WTC11 (cell line): ENCODE data around the gene GTF3C1. TPM values are rescaled to one million over a fixed set of nuclear protein-coding genes. Genes with fewer than 3 reads are reported as not detected.

Experiments
- ATAC-seq: fragments of 200-7000 bp; cut with Tn5 transposase; 2 replicates; pipeline ENCODE4 v1.10.0; 2021; ENCODE audit warnings: mild to moderate bottlenecking, moderate library complexity
- CTCF ChIA-PET: fragments of 300-600 bp; sonication (Branson Sonifier 250); formaldehyde crosslinking; loops from one replicate; lab custom pipeline; 2021; ENCODE audit warnings: antibody characterized with exemption; lab: Charles Lee
- POLR2A ChIA-PET: fragments of 350-600 bp; sonication (Branson Sonifier 250); formaldehyde crosslinking; loops from one replicate; lab custom pipeline; 2021; ENCODE audit warnings: antibody characterized with exemption; lab: Charles Lee
- DNase-seq: peaks from one replicate; pipeline ENCODE4 v3.0.0; 2021; ENCODE audit warnings: low spot score
- H3K27ac Mint-ChIP-seq: 2 replicates; pipeline ENCODE4 v1.8.0; 2021; ENCODE audit warnings: mixed read lengths
- H3K27me3 Mint-ChIP-seq: 2 replicates; pipeline ENCODE4 v1.8.0; 2021; ENCODE audit warnings: low read depth, mild to moderate bottlenecking, moderate library complexity, mixed read lengths
- H3K36me3 Mint-ChIP-seq: 2 replicates; pipeline ENCODE4 v1.8.0; 2021; ENCODE audit warnings: mixed read lengths
- H3K4me1 Mint-ChIP-seq: 2 replicates; pipeline ENCODE4 v1.8.0; 2022; ENCODE audit warnings: mixed read lengths
- H3K4me3 Mint-ChIP-seq: 2 replicates; pipeline ENCODE4 v1.8.0; 2021; ENCODE audit warnings: mild to moderate bottlenecking, moderate library complexity, mixed read lengths
- H3K9me3 Mint-ChIP-seq: 2 replicates; pipeline ENCODE4 v1.8.0; 2021; ENCODE audit warnings: mixed read lengths
- CBFB ChIP-seq: sonication (generic); formaldehyde crosslinking; IDR thresholded peaks from 2 replicates; pipeline ENCODE4 v1.8.1; 2022; ENCODE audit warnings: mild to moderate bottlenecking, low read depth, missing genetic modification reagents
- CREB1 ChIP-seq: sonication (generic); formaldehyde crosslinking; IDR thresholded peaks from 2 replicates; pipeline ENCODE4 v1.8.0; 2023; ENCODE audit warnings: mild to moderate bottlenecking, missing genetic modification reagents
- EMX1 ChIP-seq: fragments of 250-450 bp; sonication (Bioruptor Pico); IDR thresholded peaks from 2 replicates; pipeline ENCODE4 v1.8.0; 2021; ENCODE audit warnings: mild to moderate bottlenecking
- FOXP1 ChIP-seq: sonication (generic); formaldehyde crosslinking; IDR thresholded peaks from 2 replicates; pipeline ENCODE4 v1.8.0; 2022; ENCODE audit warnings: missing genetic modification reagents, mild to moderate bottlenecking, moderate library complexity, borderline replicate concordance
- GABPB1 ChIP-seq: sonication (generic); formaldehyde crosslinking; IDR thresholded peaks from 2 replicates; pipeline ENCODE4 v1.8.1; 2023; ENCODE audit warnings: mild to moderate bottlenecking, missing genetic modification reagents
- GTF2I ChIP-seq: fragments of 250-450 bp; sonication (Bioruptor Pico); conservative IDR thresholded peaks from 2 replicates; pipeline ENCODE4 v1.4.0; 2021; ENCODE audit warnings: mild to moderate bottlenecking
- MYBL2 ChIP-seq: sonication (generic); formaldehyde crosslinking; IDR thresholded peaks from 2 replicates; pipeline ENCODE4 v1.8.1; 2023; ENCODE audit warnings: mild to moderate bottlenecking, moderate library complexity, missing genetic modification reagents
- OVOL2 ChIP-seq: fragments of 250-450 bp; sonication (Bioruptor Pico); IDR thresholded peaks from 2 replicates; pipeline ENCODE4 v1.9.0; 2021; ENCODE audit warnings: mild to moderate bottlenecking, borderline replicate concordance
- SMAD3 ChIP-seq: sonication (generic); formaldehyde crosslinking; IDR thresholded peaks from 2 replicates; pipeline ENCODE4 v1.8.0; 2022; ENCODE audit warnings: missing genetic modification reagents, mild to moderate bottlenecking, borderline replicate concordance
- SMAD4 ChIP-seq: sonication (generic); formaldehyde crosslinking; IDR thresholded peaks from 2 replicates; pipeline ENCODE4 v1.8.0; 2022; ENCODE audit warnings: mild to moderate bottlenecking, missing genetic modification reagents
- SOX15 ChIP-seq: fragments of 250-450 bp; sonication (Bioruptor Pico); IDR thresholded peaks from 2 replicates; pipeline ENCODE4 v1.9.0; 2021; ENCODE audit warnings: mild to moderate bottlenecking
- ZNF121 ChIP-seq: sonication (generic); formaldehyde crosslinking; IDR thresholded peaks from 2 replicates; pipeline ENCODE4 v1.8.0; 2023; ENCODE audit warnings: missing genetic modification reagents
- ZNF232 ChIP-seq: sonication (generic); formaldehyde crosslinking; IDR thresholded peaks from 2 replicates; pipeline ENCODE4 v1.8.0; 2022; ENCODE audit warnings: mild to moderate bottlenecking, missing genetic modification reagents
- ZNF416 ChIP-seq: fragments of 250-450 bp; sonication (Bioruptor Pico); IDR thresholded peaks from 2 replicates; pipeline ENCODE4 v1.9.0; 2021; ENCODE audit warnings: mild to moderate bottlenecking, inconsistent platforms
- ZNF423 ChIP-seq: fragments of 250-450 bp; sonication (Bioruptor Pico); IDR thresholded peaks from 2 replicates; pipeline ENCODE4 v2.1.2; 2022; ENCODE audit warnings: mild to moderate bottlenecking, moderate library complexity
- total RNA-seq: library from RNA; stranded (reverse); gene quantifications from 3 replicates; pipeline ENCODE4 v1.2.3, GENCODE V29; 2021
- TF ChIP-seq, protein P1 (sequence below): fragments of 250-450 bp; sonication (Bioruptor Pico); IDR thresholded peaks from 2 replicates; pipeline ENCODE4 v1.8.0; 2021; ENCODE audit warnings: mild to moderate bottlenecking
- TF ChIP-seq, protein P2 (sequence below): fragments of 250-450 bp; sonication (Bioruptor Pico); IDR thresholded peaks from 2 replicates; pipeline ENCODE4 v1.9.0; 2021; ENCODE audit warnings: mild to moderate bottlenecking
- TF ChIP-seq, protein P3 (sequence below): sonication (generic); formaldehyde crosslinking; IDR thresholded peaks from 2 replicates; pipeline ENCODE4 v1.8.0; 2022; ENCODE audit warnings: mild to moderate bottlenecking, missing genetic modification reagents
- TF ChIP-seq, protein P4 (sequence below): sonication (generic); formaldehyde crosslinking; IDR thresholded peaks from 2 replicates; pipeline ENCODE4 v1.8.1; 2023; ENCODE audit warnings: mild to moderate bottlenecking, moderate library complexity, missing genetic modification reagents
- TF ChIP-seq, protein P5 (sequence below): sonication (generic); formaldehyde crosslinking; IDR thresholded peaks from 2 replicates; pipeline ENCODE4 v1.8.1; 2022; ENCODE audit warnings: mild to moderate bottlenecking, moderate library complexity, missing genetic modification reagents
- TF ChIP-seq, protein P6 (sequence below): sonication (generic); formaldehyde crosslinking; IDR thresholded peaks from 2 replicates; pipeline ENCODE4 v1.8.1; 2023; ENCODE audit warnings: mild to moderate bottlenecking, missing genetic modification reagents
- TF ChIP-seq, protein P7 (sequence below): sonication (generic); formaldehyde crosslinking; IDR thresholded peaks from 2 replicates; pipeline ENCODE4 v1.8.0; 2022; ENCODE audit warnings: mild to moderate bottlenecking, missing genetic modification reagents
- TF ChIP-seq, protein P8 (sequence below): sonication (generic); formaldehyde crosslinking; IDR thresholded peaks from 2 replicates; pipeline ENCODE4 v1.8.1; 2022; ENCODE audit warnings: missing genetic modification reagents, borderline replicate concordance
- TF ChIP-seq, protein P9 (sequence below): sonication (generic); formaldehyde crosslinking; IDR thresholded peaks from 2 replicates; pipeline ENCODE4 v1.8.1; 2022; ENCODE audit warnings: low read depth, mild to moderate bottlenecking, moderate library complexity, missing genetic modification reagents, borderline replicate concordance

GTF3C1 gene
- total RNA-seq, 1 experiment from 2014 or later: 146 TPM

DNA sequence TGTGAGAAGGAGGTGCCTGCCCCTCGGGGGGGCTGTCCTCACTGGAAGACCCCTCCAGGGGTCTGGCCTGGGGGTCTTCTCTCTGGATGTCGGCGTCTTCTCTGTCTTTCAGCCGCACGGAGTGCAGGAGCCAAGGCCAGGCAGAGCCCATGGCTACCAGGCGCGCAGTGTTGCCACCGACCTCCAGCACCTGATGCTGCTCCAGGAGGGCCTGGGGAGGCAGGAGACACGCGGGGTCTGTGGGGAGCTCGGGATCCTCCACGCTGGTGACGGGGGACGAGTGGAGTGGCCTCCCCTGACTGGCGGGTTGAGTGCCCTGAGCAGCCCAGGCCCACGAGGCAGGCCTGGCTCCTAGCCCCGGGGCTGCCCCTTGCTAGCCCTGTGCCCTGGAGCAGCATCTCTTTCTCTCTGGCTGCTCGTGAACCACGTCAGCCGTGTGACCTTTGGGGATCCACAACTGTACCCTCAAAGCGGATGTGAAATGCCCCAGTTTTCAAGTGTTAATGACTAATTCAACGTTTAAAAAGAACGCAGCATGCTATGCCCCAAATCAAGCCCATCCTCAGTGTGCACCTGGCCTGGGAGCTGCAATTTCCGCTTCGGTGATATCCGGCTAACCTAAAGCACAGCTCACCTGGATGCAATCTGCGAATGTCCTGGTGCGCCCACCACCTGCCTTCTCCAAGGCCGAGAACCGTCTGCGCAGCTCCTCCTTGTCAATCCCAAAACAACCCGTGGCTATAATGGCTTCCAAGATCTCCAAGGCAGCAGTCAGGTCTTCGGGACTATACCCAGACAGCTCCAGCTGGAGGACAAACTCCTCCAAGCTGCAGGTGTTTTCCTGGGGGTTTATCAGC, 84.9 kb downstream of the GTF3C1 start (continued):
- TF ChIP-seq, protein P1, sequence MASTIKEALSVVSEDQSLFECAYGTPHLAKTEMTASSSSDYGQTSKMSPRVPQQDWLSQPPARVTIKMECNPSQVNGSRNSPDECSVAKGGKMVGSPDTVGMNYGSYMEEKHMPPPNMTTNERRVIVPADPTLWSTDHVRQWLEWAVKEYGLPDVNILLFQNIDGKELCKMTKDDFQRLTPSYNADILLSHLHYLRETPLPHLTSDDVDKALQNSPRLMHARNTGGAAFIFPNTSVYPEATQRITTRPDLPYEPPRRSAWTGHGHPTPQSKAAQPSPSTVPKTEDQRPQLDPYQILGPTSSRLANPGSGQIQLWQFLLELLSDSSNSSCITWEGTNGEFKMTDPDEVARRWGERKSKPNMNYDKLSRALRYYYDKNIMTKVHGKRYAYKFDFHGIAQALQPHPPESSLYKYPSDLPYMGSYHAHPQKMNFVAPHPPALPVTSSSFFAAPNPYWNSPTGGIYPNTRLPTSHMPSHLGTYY (CRISPR knock-in tag): no peak
- TF ChIP-seq FOXP1 (no peak), OVOL2 (CRISPR knock-in tag) (no peak), CBFB (no peak)
- TF ChIP-seq, protein P2, sequence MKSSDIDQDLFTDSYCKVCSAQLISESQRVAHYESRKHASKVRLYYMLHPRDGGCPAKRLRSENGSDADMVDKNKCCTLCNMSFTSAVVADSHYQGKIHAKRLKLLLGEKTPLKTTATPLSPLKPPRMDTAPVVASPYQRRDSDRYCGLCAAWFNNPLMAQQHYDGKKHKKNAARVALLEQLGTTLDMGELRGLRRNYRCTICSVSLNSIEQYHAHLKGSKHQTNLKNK (CRISPR knock-in tag): no peak
- TF ChIP-seq, protein P3, sequence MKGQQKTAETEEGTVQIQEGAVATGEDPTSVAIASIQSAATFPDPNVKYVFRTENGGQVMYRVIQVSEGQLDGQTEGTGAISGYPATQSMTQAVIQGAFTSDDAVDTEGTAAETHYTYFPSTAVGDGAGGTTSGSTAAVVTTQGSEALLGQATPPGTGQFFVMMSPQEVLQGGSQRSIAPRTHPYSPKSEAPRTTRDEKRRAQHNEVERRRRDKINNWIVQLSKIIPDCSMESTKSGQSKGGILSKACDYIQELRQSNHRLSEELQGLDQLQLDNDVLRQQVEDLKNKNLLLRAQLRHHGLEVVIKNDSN (CRISPR knock-in tag): no peak

DNA sequence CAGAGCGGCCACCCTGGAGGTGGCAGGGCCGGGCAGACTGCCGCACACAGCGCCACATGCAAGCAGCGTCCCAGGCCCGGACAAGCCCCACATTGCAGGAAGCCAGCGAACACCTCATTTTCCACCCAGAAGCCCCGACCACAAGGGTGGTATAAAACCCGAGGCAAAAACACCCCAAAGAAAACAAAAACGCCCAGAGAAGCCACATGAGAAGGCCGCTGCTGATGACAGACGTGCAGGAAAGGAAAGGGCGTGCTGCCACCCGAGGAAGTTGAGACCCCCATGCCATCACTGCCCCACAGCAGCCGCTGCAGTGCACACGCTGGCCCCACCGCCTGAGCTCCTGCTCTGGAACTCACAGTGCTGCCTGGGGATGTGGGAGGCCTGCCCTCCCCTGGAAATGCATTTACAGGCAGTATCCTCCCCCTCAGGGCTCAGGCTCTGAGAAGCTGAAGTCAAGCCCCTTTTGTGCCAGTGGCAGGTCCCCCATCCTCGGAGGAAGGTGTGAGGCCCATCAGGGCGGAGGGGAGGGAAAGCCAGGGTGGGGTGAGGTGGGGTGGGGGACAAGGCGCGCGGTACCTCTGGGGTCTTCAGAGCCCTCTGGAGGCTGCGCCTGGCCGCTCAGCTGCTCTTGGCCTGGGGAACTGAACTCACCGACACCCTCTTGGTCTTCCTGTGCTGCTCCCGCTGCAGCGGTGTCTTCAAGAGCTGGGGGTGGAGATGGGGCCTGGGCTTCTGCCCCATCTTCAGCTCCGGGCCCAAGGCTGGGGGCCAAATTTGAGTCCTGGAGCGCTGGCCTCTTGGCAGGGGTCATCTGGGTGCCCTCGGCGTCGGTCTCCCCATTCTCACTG, 85.7 kb downstream of the GTF3C1 start:
- CTCF ChIA-PET: interaction anchor here (1.2 kb wide), 1 partner anchor 284 kb away, joined by 4 read pairs; no protein-coding TSS in a partner anchor
- H3K27ac Mint-ChIP-seq: no peak overlapping the region

DNA sequence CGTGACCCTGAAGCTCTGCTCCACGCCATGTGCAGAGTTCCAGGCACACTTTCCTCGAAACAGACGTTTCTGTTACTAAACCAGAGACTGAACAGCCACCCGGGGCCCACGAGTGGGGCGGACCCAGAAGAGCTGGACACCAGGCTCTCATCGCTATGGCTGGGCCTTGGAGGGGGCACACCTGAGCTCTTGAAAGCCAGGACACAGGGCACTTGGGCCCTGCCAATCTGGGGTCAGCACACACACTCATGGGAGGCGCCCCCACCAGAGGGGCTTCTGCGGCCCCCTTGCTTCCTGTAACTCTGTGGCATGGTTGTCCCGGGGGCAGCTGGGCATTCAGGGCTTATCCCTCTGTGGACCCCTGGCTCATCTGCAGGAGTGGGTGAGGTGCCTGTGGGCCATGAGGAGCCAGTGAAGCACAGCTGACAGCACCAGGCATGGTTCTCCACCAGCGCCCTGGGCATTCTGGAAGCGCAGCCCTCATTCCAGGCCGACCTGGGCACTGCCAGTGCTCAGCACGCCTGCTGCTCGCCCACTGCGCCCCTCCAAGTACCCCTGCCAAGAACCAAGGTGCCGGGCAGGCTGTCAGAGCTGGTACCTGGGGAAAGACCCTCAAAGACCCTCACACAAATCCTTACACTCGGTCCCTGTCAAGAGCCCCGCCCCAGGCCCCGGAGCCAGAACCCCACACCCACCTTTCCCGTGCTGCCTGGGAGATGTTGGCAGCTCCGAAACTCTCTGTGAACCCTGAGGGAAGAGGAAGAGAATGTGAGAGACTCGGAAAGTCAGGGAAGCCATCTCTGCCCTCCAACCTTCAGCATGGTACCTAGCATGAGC, 86.6 kb downstream of the GTF3C1 start:
- POLR2A ChIA-PET: no interaction called here
- CTCF ChIA-PET: interaction anchor here (1.1 kb wide), 1 partner anchor 95 kb away, joined by 3 read pairs; no protein-coding TSS in a partner anchor
- no peak overlapping the region for H3K4me3 Mint-ChIP-seq
- no peaks in the 10 kb centered on the region for H3K27me3 Mint-ChIP-seq
- H3K9me3 Mint-ChIP-seq: no peaks in the 10 kb centered on the region
- H3K36me3 Mint-ChIP-seq: peaks cover 36% of the 10 kb centered on the region
- no peaks in the 10 kb centered on the region; the same call in 1 of the 2 replicates for H3K4me1 Mint-ChIP-seq
- ATAC-seq (no peak), DNase-seq (no peak)
- H3K27ac Mint-ChIP-seq: no peak overlapping the region
- TF ChIP-seq ZNF423 (CRISPR knock-in tag): no peak
- TF ChIP-seq MYBL2 (CRISPR knock-in tag): no peak
- no peak for TF ChIP-seq CREB1 (CRISPR knock-in tag)
- no peak for TF ChIP-seq ZNF121 (CRISPR knock-in tag)
- TF ChIP-seq, protein P4, sequence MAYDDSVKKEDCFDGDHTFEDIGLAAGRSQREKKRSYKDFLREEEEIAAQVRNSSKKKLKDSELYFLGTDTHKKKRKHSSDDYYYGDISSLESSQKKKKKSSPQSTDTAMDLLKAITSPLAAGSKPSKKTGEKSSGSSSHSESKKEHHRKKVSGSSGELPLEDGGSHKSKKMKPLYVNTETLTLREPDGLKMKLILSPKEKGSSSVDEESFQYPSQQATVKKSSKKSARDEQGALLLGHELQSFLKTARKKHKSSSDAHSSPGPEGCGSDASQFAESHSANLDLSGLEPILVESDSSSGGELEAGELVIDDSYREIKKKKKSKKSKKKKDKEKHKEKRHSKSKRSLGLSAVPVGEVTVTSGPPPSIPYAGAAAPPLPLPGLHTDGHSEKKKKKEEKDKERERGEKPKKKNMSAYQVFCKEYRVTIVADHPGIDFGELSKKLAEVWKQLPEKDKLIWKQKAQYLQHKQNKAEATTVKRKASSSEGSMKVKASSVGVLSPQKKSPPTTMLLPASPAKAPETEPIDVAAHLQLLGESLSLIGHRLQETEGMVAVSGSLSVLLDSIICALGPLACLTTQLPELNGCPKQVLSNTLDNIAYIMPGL (CRISPR knock-in tag): no peak
- TF ChIP-seq, protein P5, sequence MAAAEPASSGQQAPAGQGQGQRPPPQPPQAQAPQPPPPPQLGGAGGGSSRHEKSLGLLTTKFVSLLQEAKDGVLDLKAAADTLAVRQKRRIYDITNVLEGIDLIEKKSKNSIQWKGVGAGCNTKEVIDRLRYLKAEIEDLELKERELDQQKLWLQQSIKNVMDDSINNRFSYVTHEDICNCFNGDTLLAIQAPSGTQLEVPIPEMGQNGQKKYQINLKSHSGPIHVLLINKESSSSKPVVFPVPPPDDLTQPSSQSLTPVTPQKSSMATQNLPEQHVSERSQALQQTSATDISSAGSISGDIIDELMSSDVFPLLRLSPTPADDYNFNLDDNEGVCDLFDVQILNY (CRISPR knock-in tag): no peak
- TF ChIP-seq, protein P6, sequence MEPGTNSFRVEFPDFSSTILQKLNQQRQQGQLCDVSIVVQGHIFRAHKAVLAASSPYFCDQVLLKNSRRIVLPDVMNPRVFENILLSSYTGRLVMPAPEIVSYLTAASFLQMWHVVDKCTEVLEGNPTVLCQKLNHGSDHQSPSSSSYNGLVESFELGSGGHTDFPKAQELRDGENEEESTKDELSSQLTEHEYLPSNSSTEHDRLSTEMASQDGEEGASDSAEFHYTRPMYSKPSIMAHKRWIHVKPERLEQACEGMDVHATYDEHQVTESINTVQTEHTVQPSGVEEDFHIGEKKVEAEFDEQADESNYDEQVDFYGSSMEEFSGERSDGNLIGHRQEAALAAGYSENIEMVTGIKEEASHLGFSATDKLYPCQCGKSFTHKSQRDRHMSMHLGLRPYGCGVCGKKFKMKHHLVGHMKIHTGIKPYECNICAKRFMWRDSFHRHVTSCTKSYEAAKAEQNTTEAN (CRISPR knock-in tag): no peak

More for the DNA sequence above, 85.7 kb downstream of the GTF3C1 start:
- no peaks in the 10 kb centered on the region for H3K27me3 Mint-ChIP-seq
- DNase-seq: no peak
- TF ChIP-seq, protein P7, sequence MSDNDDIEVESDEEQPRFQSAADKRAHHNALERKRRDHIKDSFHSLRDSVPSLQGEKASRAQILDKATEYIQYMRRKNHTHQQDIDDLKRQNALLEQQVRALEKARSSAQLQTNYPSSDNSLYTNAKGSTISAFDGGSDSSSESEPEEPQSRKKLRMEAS (CRISPR knock-in tag): no peak
- TF ChIP-seq ZNF232 (CRISPR knock-in tag) (no peak), ZNF416 (CRISPR knock-in tag) (no peak), SMAD3 (CRISPR knock-in tag) (no peak), EMX1 (CRISPR knock-in tag) (no peak), SOX15 (no peak), GTF2I (CRISPR knock-in tag) (no peak), SMAD4 (CRISPR knock-in tag) (no peak), GABPB1 (CRISPR knock-in tag) (no peak)
- TF ChIP-seq, protein P8, sequence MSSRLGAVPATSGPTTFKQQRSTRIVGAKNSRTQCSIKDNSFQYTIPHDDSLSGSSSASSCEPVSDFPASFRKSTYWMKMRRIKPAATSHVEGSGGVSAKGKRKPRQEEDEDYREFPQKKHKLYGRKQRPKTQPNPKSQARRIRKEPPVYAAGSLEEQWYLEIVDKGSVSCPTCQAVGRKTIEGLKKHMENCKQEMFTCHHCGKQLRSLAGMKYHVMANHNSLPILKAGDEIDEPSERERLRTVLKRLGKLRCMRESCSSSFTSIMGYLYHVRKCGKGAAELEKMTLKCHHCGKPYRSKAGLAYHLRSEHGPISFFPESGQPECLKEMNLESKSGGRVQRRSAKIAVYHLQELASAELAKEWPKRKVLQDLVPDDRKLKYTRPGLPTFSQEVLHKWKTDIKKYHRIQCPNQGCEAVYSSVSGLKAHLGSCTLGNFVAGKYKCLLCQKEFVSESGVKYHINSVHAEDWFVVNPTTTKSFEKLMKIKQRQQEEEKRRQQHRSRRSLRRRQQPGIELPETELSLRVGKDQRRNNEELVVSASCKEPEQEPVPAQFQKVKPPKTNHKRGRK (CRISPR knock-in tag): no peak
- TF ChIP-seq, protein P9, sequence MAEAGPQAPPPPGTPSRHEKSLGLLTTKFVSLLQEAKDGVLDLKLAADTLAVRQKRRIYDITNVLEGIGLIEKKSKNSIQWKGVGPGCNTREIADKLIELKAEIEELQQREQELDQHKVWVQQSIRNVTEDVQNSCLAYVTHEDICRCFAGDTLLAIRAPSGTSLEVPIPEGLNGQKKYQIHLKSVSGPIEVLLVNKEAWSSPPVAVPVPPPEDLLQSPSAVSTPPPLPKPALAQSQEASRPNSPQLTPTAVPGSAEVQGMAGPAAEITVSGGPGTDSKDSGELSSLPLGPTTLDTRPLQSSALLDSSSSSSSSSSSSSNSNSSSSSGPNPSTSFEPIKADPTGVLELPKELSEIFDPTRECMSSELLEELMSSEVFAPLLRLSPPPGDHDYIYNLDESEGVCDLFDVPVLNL (CRISPR knock-in tag): no peak
- ATAC-seq: no peak
- H3K9me3 Mint-ChIP-seq: no peaks in the 10 kb centered on the region
- no peaks in the 10 kb centered on the region; the same call in 1 of the 2 replicates for H3K4me1 Mint-ChIP-seq
- POLR2A ChIA-PET: no interaction called here
- H3K36me3 Mint-ChIP-seq: peaks cover 43% of the 10 kb centered on the region
- no peak overlapping the region for H3K4me3 Mint-ChIP-seq
